Heart right ventricle (tissue), 16 donors: Measurements from ENCODE around the gene SEMA3D. TPM values are rescaled to one million over a fixed set of nuclear protein-coding genes. Genes with fewer than 3 reads are reported as not detected.

ENCODE experiments used
- ATAC-seq, 8 donors: fragments of 200-7000 bp; cut with Tn5 transposase; one replicate each; pipeline ENCODE4 v1.9.1; 2020; ENCODE audit warnings: mild to moderate bottlenecking in 8 of 8, moderate library complexity in 8 of 8, moderate number of reproducible peaks in 1 of 8
- DNase-seq, 2 donors: peaks; one replicate each; pipeline ENCODE4 v3.0.0-alpha.2; 2020
- H3K27ac ChIP-seq, 10 donors: fragments of 200-600 bp; sonication (generic) in 2 of 10; one replicate each; pipeline versions ENCODE4 v1.5.0 to v1.8.0; 2020 to 2022; ENCODE audit warnings: mild to moderate bottlenecking in 3 of 10
- H3K27me3 ChIP-seq, 7 donors: fragments of 200-600 bp; one replicate each; pipeline ENCODE4 v1.8.0; 2021 to 2022; ENCODE audit warnings: mild to moderate bottlenecking in 2 of 7
- H3K36me3 ChIP-seq, 9 donors: fragments of 200-600 bp; sonication (generic) in 1 of 9; one replicate each; pipeline versions ENCODE4 v1.5.0 to v1.8.0; 2020 to 2022; ENCODE audit warnings: mild to moderate bottlenecking in 2 of 9
- H3K4me1 ChIP-seq, 9 donors: fragments of 200-600 bp; sonication (generic) in 1 of 9; one replicate each; pipeline versions ENCODE4 v1.5.0 to v1.8.0; 2020 to 2022; ENCODE audit warnings: mild to moderate bottlenecking in 4 of 9
- H3K4me3 ChIP-seq, 10 donors: fragments of 200-600 bp; sonication (generic) in 2 of 10; one replicate each; pipeline versions ENCODE4 v1.5.0 to v1.8.0; 2020 to 2022; ENCODE audit warnings: mild to moderate bottlenecking in 7 of 10, moderate library complexity in 2 of 10
- H3K9me3 ChIP-seq, 11 donors: fragments of 200-600 bp in 10 of 11; sonication (generic) in 2 of 11; one replicate each; pipeline versions ENCODE4 v1.5.0 to v1.8.0; 2013 to 2022; ENCODE audit warnings: mild to moderate bottlenecking in 2 of 11, control low read depth in 1 of 11, moderate library complexity in 1 of 11
- WGBS, 2 donors: extraction: QIAGEN DNeasy Blood & Tissue Kit; methylation state at CpG; one replicate each; pipeline ENCODE4 v1.1.7; 2013; ENCODE audit warnings: inconsistent platforms in 1 of 2; 5-methylcytosine and 5-hydroxymethylcytosine counted together
- intact Hi-C, 10 donors: fragments of 100-400 bp; cut with DNase I; formaldehyde crosslinking; loops; one replicate each; pipeline versions ENCODE4 v1.11.1 to v1.14.2; 2022
- polyA plus RNA-seq, 2 donors: library from polyadenylated mRNA; stranded (reverse); fragments of 200-250 nt; gene quantifications; one replicate each; pipeline ENCODE4 v1.2.3, GENCODE V29; 2013
- total RNA-seq, 10 donors: library from RNA; stranded (reverse); fragmentation: NEBNext Ultra II Directional in 3 of 10; extraction: Animal tissue kit (Norgen Biotek cat#: 25700) in 3 of 10; gene quantifications; one replicate each; pipeline versions ENCODE4 v1.2.1 to v1.2.4, GENCODE V29; 2021 to 2023
- TF ChIP-seq, protein P1 (sequence below), 9 donors: fragments of 200-600 bp; sonication (generic) in 2 of 9; IDR thresholded peaks; one replicate each; pipeline versions ENCODE4 v1.5.0 to v1.8.0; 2021 to 2022; ENCODE audit warnings: antibody characterized with exemption in 9 of 9, mild to moderate bottlenecking in 5 of 9, moderate library complexity in 1 of 9
- donor health status: Arrhythmogenic right ventricular cardiomyopathy.
- donor health status: ischemic (EF 13 %, LVEDD 7.1; RV severe dilation, severe dysfunction).
- donor health status: healthy with polysubstance abuse.
- donor health status: DM: no; HTN: yes; CAD: no.
- donor health status: DM: no; HTN: no; CAD: no.
- donor health status: ischemic (EF 25% LVEDD 6.9; RV normal size, moderate dysfunction).
- donor health status: ischemic (EF 25% LVEDD 5.7; RV mildly dilated, moderate dysfunction).
- donor health status: healthy.
- donor health status: DM: yes; HTN: yes; CAD: no.
- donor health status: Ischemic cardiomyopathy.
- donor health status: ischemic (EF 35%, LVEDD 5.7; RV mildly dilated, moderate dysfunction).
- donor health status: nonischemic (EF 11% LVEDD 7.7; RV severe dilation, severe dysfunction).
- donor health status: DM: yes; HTN: yes; CAD: no.
- donor health status: PGD.
- donor health status: ischemic (EF 29% LVEDD 5.4; RV normal size, mild dysfunction).
- donor health status: nonischemic (EF 23%, LVEDD 6.1; RV moderate dilation, normal function).

Gene SEMA3D
- total and polyA plus RNA-seq, 12 donors, result 0.10 to 3.5 (median 0.86) TPM

- intact Hi-C loops, result no loop called here
- no peak for ATAC-seq
- H3K4me3 ChIP-seq, result no peak overlapping the region
- TF ChIP-seq, protein P1, sequence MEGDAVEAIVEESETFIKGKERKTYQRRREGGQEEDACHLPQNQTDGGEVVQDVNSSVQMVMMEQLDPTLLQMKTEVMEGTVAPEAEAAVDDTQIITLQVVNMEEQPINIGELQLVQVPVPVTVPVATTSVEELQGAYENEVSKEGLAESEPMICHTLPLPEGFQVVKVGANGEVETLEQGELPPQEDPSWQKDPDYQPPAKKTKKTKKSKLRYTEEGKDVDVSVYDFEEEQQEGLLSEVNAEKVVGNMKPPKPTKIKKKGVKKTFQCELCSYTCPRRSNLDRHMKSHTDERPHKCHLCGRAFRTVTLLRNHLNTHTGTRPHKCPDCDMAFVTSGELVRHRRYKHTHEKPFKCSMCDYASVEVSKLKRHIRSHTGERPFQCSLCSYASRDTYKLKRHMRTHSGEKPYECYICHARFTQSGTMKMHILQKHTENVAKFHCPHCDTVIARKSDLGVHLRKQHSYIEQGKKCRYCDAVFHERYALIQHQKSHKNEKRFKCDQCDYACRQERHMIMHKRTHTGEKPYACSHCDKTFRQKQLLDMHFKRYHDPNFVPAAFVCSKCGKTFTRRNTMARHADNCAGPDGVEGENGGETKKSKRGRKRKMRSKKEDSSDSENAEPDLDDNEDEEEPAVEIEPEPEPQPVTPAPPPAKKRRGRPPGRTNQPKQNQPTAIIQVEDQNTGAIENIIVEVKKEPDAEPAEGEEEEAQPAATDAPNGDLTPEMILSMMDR (IDR thresholded peaks at IDR 0.05), result no peak
- H3K36me3 ChIP-seq, result no peaks in the 10 kb centered on the region
- no peaks in the 10 kb centered on the region for H3K27me3 ChIP-seq
- H3K9me3 ChIP-seq, result peaks cover 0 to 6% (median 0%) of the 10 kb centered on the region in 11 donors
- no peak overlapping the region for H3K27ac ChIP-seq
- DNase-seq, result no peak
- H3K4me1 ChIP-seq, result no peaks in the 10 kb centered on the region
Measured at GRCh38 chr7:85229544-85229943, 42.7 kb upstream of the SEMA3D start.

GRCh38 chr7:85226361-85227085 is 39.7 kb upstream of the SEMA3D start:
- DNase-seq (no peak), ATAC-seq (no peak)
- Histone ChIP-seq H3K27ac (no peak overlapping the region), H3K9me3 (peaks cover 0 to 6% (median 0%) of the 10 kb centered on the region in 11 donors), H3K4me1 (no peaks in the 10 kb centered on the region), H3K4me3 (no peak overlapping the region), H3K27me3 (no peaks in the 10 kb centered on the region), H3K36me3 (no peaks in the 10 kb centered on the region)
- 88 to 91% methylated on average over 3 of the region's 3 CpGs for WGBS, 2 donors
- TF ChIP-seq, protein P1 (IDR thresholded peaks at IDR 0.05), result no peak
- intact Hi-C loops, result no loop called here

- intact Hi-C loops, result no loop called here
- ATAC-seq (no peak), DNase-seq (no peak)
- Histone ChIP-seq H3K4me1 (no peaks in the 10 kb centered on the region), H3K27me3 (no peaks in the 10 kb centered on the region), H3K27ac (no peak overlapping the region), H3K36me3 (no peaks in the 10 kb centered on the region), H3K9me3 (no peaks in the 10 kb centered on the region), H3K4me3 (no peak overlapping the region)
- 59 to 63% methylated on average over 3 of the region's 3 CpGs for WGBS, 2 donors
- TF ChIP-seq, protein P1 (IDR thresholded peaks at IDR 0.05), result no peak
Measured at GRCh38 chr7:85224171-85224570, 37.3 kb upstream of the SEMA3D start.

- Histone ChIP-seq H3K4me1 (no peaks in the 10 kb centered on the region), H3K4me3 (no peak overlapping the region), H3K9me3 (no peaks in the 10 kb centered on the region), H3K27ac (no peak overlapping the region), H3K36me3 (no peaks in the 10 kb centered on the region), H3K27me3 (no peaks in the 10 kb centered on the region)
- ATAC-seq (no peak), DNase-seq (no peak)
- TF ChIP-seq, protein P1 (IDR thresholded peaks at IDR 0.05), result no peak
- intact Hi-C loops, result no loop called here
- 72 to 78% methylated on average over 4 of the region's 4 CpGs for WGBS, 2 donors
Measured at GRCh38 chr7:85222522-85222921, 35.7 kb upstream of the SEMA3D start.
